ENCODE data around the gene CPXM1.

CPXM1 gene

GRCh38 chr20:2751878-2752566 lies 48.4 kb downstream of the CPXM1 start:
- Histone ChIP-seq H3K27me3 (ENCODE audit: insufficient read depth, low read length) (peaks cover 61% of the 10 kb centered on the region), H3K36me3 (ENCODE audit: insufficient read depth, low read length) (no peaks in the 10 kb centered on the region), H3K4me3 (ENCODE audit: low read length) (peak overlapping the region; percentile 28), H3K9me3 (ENCODE audit: low read length) (no peaks in the 10 kb centered on the region), H3K4me1 (ENCODE audit: insufficient read depth, low read length) (peaks cover 11% of the 10 kb centered on the region), H2AFZ (ENCODE audit: low read depth, low read length) (peak overlapping the region; percentile 9)

- peaks cover 63% of the 10 kb centered on the region for H3K27me3 ChIP-seq (ENCODE audit: insufficient read depth, low read length)
- H3K4me3 ChIP-seq (ENCODE audit: low read length): no peak overlapping the region
- H3K36me3 ChIP-seq (ENCODE audit: insufficient read depth, low read length): no peaks in the 10 kb centered on the region
- peaks cover 11% of the 10 kb centered on the region for H3K4me1 ChIP-seq (ENCODE audit: insufficient read depth, low read length)
- H2AFZ ChIP-seq (ENCODE audit: low read depth, low read length): no peak overlapping the region
- no peaks in the 10 kb centered on the region for H3K9me3 ChIP-seq (ENCODE audit: low read length)
Observed at GRCh38 chr20:2751347-2751877, 49.0 kb downstream of the CPXM1 start.

- Histone ChIP-seq H3K9me3 (ENCODE audit: low read length) (no peaks in the 10 kb centered on the region), H2AFZ (ENCODE audit: low read depth, low read length) (no peak overlapping the region), H3K27me3 (ENCODE audit: insufficient read depth, low read length) (peaks cover 63% of the 10 kb centered on the region), H3K4me1 (ENCODE audit: insufficient read depth, low read length) (peaks cover 11% of the 10 kb centered on the region), H3K36me3 (ENCODE audit: insufficient read depth, low read length) (no peaks in the 10 kb centered on the region), H3K4me3 (ENCODE audit: low read length) (no peak overlapping the region)
Observed at GRCh38 chr20:2750491-2751251, 49.8 kb downstream of the CPXM1 start.

- H3K4me3 ChIP-seq (ENCODE audit: low read length): no peak overlapping the region
- no peaks in the 10 kb centered on the region for H3K36me3 ChIP-seq (ENCODE audit: insufficient read depth, low read length)
- peaks cover 63% of the 10 kb centered on the region for H3K27me3 ChIP-seq (ENCODE audit: insufficient read depth, low read length)
- H3K4me1 ChIP-seq (ENCODE audit: insufficient read depth, low read length): peaks cover 11% of the 10 kb centered on the region
- H2AFZ ChIP-seq (ENCODE audit: low read depth, low read length): no peak overlapping the region
- H3K9me3 ChIP-seq (ENCODE audit: low read length): no peaks in the 10 kb centered on the region
Observed at GRCh38 chr20:2749951-2750490, 50.4 kb downstream of the CPXM1 start.

- Histone ChIP-seq H3K4me1 (ENCODE audit: insufficient read depth, low read length) (peaks cover 8% of the 10 kb centered on the region), H3K9me3 (ENCODE audit: low read length) (no peaks in the 10 kb centered on the region), H2AFZ (ENCODE audit: low read depth, low read length) (no peak overlapping the region), H3K36me3 (ENCODE audit: insufficient read depth, low read length) (no peaks in the 10 kb centered on the region), H3K4me3 (ENCODE audit: low read length) (no peak overlapping the region), H3K27me3 (ENCODE audit: insufficient read depth, low read length) (peaks cover 63% of the 10 kb centered on the region)
Observed at GRCh38 chr20:2749343-2749950, 51.0 kb downstream of the CPXM1 start.

- H3K27me3 ChIP-seq (ENCODE audit: insufficient read depth, low read length): peaks cover 59% of the 10 kb centered on the region
- H3K36me3 ChIP-seq (ENCODE audit: insufficient read depth, low read length): no peaks in the 10 kb centered on the region
- no peak overlapping the region for H2AFZ ChIP-seq (ENCODE audit: low read depth, low read length)
- H3K9me3 ChIP-seq (ENCODE audit: low read length): no peaks in the 10 kb centered on the region
- H3K4me3 ChIP-seq (ENCODE audit: low read length): no peak overlapping the region
- H3K4me1 ChIP-seq (ENCODE audit: insufficient read depth, low read length): peaks cover 5% of the 10 kb centered on the region
Observed at GRCh38 chr20:2748551-2749342, 51.7 kb downstream of the CPXM1 start.

GRCh38 chr20:2747676-2748235 lies 52.7 kb downstream of the CPXM1 start:
- no peaks in the 10 kb centered on the region for H3K9me3 ChIP-seq (ENCODE audit: low read length)
- no peaks in the 10 kb centered on the region for H3K36me3 ChIP-seq (ENCODE audit: insufficient read depth, low read length)
- H2AFZ ChIP-seq (ENCODE audit: low read depth, low read length): no peak overlapping the region
- H3K4me3 ChIP-seq (ENCODE audit: low read length): no peak overlapping the region
- peaks cover 49% of the 10 kb centered on the region for H3K27me3 ChIP-seq (ENCODE audit: insufficient read depth, low read length)
- peaks cover 5% of the 10 kb centered on the region for H3K4me1 ChIP-seq (ENCODE audit: insufficient read depth, low read length)

GRCh38 chr20:2746636-2747265 lies 53.7 kb downstream of the CPXM1 start:
- Histone ChIP-seq H2AFZ (ENCODE audit: low read depth, low read length) (no peak overlapping the region), H3K4me3 (ENCODE audit: low read length) (no peak overlapping the region), H3K4me1 (ENCODE audit: insufficient read depth, low read length) (peaks cover 4% of the 10 kb centered on the region), H3K27me3 (ENCODE audit: insufficient read depth, low read length) (peaks cover 39% of the 10 kb centered on the region), H3K9me3 (ENCODE audit: low read length) (no peaks in the 10 kb centered on the region), H3K36me3 (ENCODE audit: insufficient read depth, low read length) (no peaks in the 10 kb centered on the region)

- H3K27me3 ChIP-seq (ENCODE audit: insufficient read depth, low read length): peaks cover 36% of the 10 kb centered on the region
- no peak overlapping the region for H2AFZ ChIP-seq (ENCODE audit: low read depth, low read length)
- H3K9me3 ChIP-seq (ENCODE audit: low read length): no peaks in the 10 kb centered on the region
- no peak overlapping the region for H3K4me3 ChIP-seq (ENCODE audit: low read length)
- no peaks in the 10 kb centered on the region for H3K36me3 ChIP-seq (ENCODE audit: insufficient read depth, low read length)
- peaks cover 4% of the 10 kb centered on the region for H3K4me1 ChIP-seq (ENCODE audit: insufficient read depth, low read length)
Observed at GRCh38 chr20:2745936-2746635, 54.3 kb downstream of the CPXM1 start.

- Histone ChIP-seq H2AFZ (ENCODE audit: low read depth, low read length) (no peak overlapping the region), H3K4me3 (ENCODE audit: low read length) (no peak overlapping the region), H3K9me3 (ENCODE audit: low read length) (no peaks in the 10 kb centered on the region), H3K36me3 (ENCODE audit: insufficient read depth, low read length) (no peaks in the 10 kb centered on the region), H3K27me3 (ENCODE audit: insufficient read depth, low read length) (peaks cover 28% of the 10 kb centered on the region), H3K4me1 (ENCODE audit: insufficient read depth, low read length) (no peaks in the 10 kb centered on the region)
Observed at GRCh38 chr20:2745060-2745910, 55.1 kb downstream of the CPXM1 start.
